WERI-Rb-1 (cell line): ENCODE data around the gene NEUROG3.

Experiments
- DNase-seq: peaks from one replicate; pipeline ENCODE4 v3.0.0-alpha.2; 2020
- H3K27ac ChIP-seq: fragments of 250-450 bp; sonication (Bioruptor Pico); 2 replicates; pipeline ENCODE4 v1.5.1; 2020; ENCODE audit warnings: mild to moderate bottlenecking, moderate library complexity
- H3K27me3 ChIP-seq: fragments of 250-450 bp; sonication (Bioruptor Pico); 2 replicates; pipeline ENCODE4 v1.5.1; 2021; ENCODE audit warnings: mild to moderate bottlenecking, low read depth, moderate library complexity; ENCODE audit not compliant: insufficient read depth, severe bottlenecking
- H3K36me3 ChIP-seq: fragments of 250-450 bp; sonication (Bioruptor Pico); 2 replicates; pipeline ENCODE4 v1.5.1; 2020; ENCODE audit warnings: mild to moderate bottlenecking, moderate library complexity
- H3K4me3 ChIP-seq: 2 replicates; pipeline ENCODE4 v1.5.1; 2011; ENCODE audit warnings: low read depth, mild to moderate bottlenecking, control low read depth, low read length
- H3K9me3 ChIP-seq: fragments of 250-450 bp; sonication (Bioruptor Pico); 2 replicates; pipeline ENCODE4 v1.5.1; 2021; ENCODE audit warnings: mild to moderate bottlenecking, moderate library complexity; ENCODE audit not compliant: severe bottlenecking
- TF ChIP-seq, protein P1 (sequence below): IDR thresholded peaks from 2 replicates; pipeline ENCODE4 v1.5.1; 2011; ENCODE audit warnings: low read depth, mild to moderate bottlenecking, control low read depth, inconsistent platforms, low read length

NEUROG3 gene

DNA sequence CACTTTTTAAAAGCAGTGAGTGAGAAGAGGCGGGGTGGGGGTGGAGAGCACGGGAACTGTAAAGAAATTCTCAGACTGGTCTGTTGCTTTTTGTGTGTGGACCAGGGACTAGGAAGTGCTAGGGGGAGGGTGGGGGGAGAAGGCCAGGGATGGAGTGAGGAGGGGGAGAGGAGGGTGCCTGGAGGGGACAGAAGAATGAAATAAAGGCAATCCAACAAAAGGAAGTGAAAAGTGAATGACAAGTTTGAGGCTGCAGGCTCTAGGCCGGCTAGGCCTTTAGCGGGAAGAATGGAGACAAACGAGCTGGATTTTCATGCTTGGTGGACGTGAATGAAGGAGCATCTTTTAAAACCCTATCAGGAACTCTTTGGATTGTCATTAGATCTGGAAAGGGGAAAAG, 13.7 kb downstream of the NEUROG3 start:
- Histone ChIP-seq H3K4me3 (no peak overlapping the region), H3K36me3 (no peaks in the 10 kb centered on the region), H3K27ac (no peak overlapping the region), H3K9me3 (no peaks in the 10 kb centered on the region), H3K27me3 (no peaks in the 10 kb centered on the region)
- TF ChIP-seq, protein P1, sequence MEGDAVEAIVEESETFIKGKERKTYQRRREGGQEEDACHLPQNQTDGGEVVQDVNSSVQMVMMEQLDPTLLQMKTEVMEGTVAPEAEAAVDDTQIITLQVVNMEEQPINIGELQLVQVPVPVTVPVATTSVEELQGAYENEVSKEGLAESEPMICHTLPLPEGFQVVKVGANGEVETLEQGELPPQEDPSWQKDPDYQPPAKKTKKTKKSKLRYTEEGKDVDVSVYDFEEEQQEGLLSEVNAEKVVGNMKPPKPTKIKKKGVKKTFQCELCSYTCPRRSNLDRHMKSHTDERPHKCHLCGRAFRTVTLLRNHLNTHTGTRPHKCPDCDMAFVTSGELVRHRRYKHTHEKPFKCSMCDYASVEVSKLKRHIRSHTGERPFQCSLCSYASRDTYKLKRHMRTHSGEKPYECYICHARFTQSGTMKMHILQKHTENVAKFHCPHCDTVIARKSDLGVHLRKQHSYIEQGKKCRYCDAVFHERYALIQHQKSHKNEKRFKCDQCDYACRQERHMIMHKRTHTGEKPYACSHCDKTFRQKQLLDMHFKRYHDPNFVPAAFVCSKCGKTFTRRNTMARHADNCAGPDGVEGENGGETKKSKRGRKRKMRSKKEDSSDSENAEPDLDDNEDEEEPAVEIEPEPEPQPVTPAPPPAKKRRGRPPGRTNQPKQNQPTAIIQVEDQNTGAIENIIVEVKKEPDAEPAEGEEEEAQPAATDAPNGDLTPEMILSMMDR, result no peak
- no peak for DNase-seq

DNA sequence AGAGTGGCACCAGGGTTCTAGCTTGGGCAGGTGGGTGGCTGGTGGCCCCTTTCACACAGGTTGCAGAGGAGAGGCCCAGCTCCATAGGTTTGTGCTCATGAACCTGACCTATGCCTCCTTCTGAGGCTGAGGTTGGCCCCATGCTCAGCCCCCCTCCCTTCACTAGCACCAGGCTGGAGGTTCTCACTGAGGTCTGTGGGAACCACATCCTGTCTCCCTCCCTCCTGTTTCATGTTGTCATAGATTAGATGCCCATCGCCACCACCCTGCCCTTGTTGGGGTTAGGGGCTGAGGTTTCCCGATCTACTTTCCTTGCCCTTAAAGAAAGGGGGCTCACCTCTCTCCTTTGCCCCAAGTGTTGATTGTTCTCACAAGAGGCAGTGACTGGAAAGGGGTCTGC, 14.7 kb downstream of the NEUROG3 start:
- H3K36me3 ChIP-seq, result no peaks in the 10 kb centered on the region
- no peak overlapping the region for H3K4me3 ChIP-seq
- H3K27ac ChIP-seq, result no peak overlapping the region
- no peaks in the 10 kb centered on the region for H3K27me3 ChIP-seq
- no peaks in the 10 kb centered on the region for H3K9me3 ChIP-seq
- TF ChIP-seq, protein P1, result no peak
- no peak for DNase-seq

DNA sequence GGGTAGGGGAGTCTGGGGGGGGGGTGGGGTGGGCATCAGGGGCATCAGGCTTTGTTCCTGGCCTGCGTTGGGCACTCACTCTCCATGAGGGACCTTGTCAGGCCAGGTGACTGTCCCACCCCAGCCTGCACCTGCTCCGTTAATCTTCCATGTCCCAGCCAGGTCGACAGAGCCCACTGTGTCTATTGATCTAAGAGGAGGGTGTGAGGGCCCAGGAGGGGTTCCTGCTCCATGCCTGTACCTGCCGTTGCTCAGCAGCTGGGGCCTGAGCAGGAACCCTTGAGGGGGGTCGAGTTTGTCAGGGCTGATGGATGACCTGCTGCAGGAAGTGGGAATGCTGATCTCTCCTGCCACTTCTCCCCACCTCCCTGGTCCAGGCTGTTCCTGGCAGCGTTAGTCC, 18.6 kb downstream of the NEUROG3 start:
- no peak overlapping the region for H3K27ac ChIP-seq
- no peaks in the 10 kb centered on the region for H3K27me3 ChIP-seq
- DNase-seq, result no peak
- peaks cover 14% of the 10 kb centered on the region for H3K9me3 ChIP-seq
- TF ChIP-seq, protein P1, result no peak
- H3K36me3 ChIP-seq, result no peaks in the 10 kb centered on the region
- no peak overlapping the region for H3K4me3 ChIP-seq

DNA sequence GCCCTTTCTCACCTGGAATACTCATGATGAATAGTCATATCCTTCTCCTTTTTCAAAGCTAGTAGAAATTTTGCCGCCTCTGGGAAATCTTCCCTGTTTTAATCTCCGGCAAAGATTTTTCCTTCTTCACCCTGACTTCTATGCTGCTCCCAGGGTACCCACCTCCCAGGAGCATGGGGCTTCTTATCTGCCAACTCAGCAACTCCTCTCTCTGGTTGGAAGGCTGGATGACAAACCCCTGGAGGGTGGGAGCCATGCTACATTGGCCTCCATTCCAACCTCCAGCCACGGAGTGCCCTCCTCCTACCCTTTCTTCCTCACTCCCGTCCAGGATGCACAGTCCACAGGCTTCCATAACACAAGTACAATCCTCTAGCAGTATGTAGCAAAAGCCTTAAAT, 19.9 kb downstream of the NEUROG3 start:
- H3K27ac ChIP-seq, result no peak overlapping the region
- no peak for DNase-seq
- no peak overlapping the region for H3K4me3 ChIP-seq
- TF ChIP-seq, protein P1, result no peak
- H3K36me3 ChIP-seq, result no peaks in the 10 kb centered on the region
- no peaks in the 10 kb centered on the region for H3K27me3 ChIP-seq
- H3K9me3 ChIP-seq, result peaks cover 23% of the 10 kb centered on the region

DNA sequence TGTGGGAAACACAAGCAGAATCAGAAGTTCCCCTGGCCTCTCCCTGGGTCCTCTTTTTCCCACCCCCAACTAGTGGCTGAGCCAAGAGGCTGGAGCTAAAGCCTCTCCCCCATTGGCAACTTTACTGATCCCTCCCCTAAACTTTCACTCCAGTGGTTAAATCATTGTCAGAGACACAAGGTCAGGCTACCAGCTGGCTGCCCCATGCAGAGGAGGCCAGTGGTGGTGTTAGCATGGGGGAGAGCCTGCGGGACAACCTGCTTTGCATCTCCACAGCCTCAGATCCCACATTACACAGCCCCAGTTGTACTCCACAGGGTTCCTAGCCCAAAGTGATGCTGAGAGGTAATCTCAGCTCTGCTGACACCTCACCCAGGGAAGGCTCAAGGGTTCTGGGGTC, 21.0 kb downstream of the NEUROG3 start:
- H3K4me3 ChIP-seq, result no peak overlapping the region
- peaks cover 23% of the 10 kb centered on the region for H3K9me3 ChIP-seq
- DNase-seq, result no peak
- TF ChIP-seq, protein P1, result no peak
- no peaks in the 10 kb centered on the region for H3K36me3 ChIP-seq
- H3K27me3 ChIP-seq, result no peaks in the 10 kb centered on the region
- no peak overlapping the region for H3K27ac ChIP-seq

DNA sequence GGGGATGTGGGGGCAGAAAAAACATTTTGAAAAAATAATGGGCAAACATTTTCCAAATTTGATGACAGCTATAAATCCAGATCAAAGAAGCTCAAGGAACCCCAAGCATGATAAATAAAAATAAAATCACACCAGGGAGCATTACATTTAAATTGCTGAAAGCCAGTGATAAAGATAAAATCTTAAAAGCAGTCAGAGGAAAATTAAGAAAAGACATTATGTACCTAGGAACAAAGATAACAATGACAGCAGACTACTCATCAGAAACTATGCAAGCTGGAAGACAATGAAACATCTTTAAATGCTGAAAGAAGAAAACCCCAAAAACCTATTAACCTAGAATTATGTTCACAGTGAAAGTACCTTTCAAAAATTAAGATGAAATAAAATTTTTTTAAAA, 23.3 kb downstream of the NEUROG3 start:
- Histone ChIP-seq H3K4me3 (no peak overlapping the region), H3K27ac (no peak overlapping the region), H3K27me3 (no peaks in the 10 kb centered on the region), H3K36me3 (no peaks in the 10 kb centered on the region), H3K9me3 (peaks cover 23% of the 10 kb centered on the region)
- DNase-seq, result no peak
- TF ChIP-seq, protein P1, result no peak
